Natural killer cell (primary cell): ENCODE measurements around the gene PTPRK. TPM values are rescaled to one million over a fixed set of nuclear protein-coding genes. Genes with fewer than 3 reads are reported as not detected.

ENCODE experiments used
- ATAC-seq, 3 donors: fragments of 150-1000 bp in 2 of 3; fragments of 200-7000 bp in 1 of 3; cut with Tn5 transposase; 1 replicate in 1 of 3; 2 replicates in 2 of 3; pipeline ENCODE4 v1.10.0; 2021; ENCODE audit warnings: mild to moderate bottlenecking in 2 of 3, moderate library complexity in 2 of 3
- DNase-seq, 2 donors: peaks; one replicate each; pipeline versions ENCODE4 v3.0.0 to v3.0.0-alpha.2; 2013 to 2021; ENCODE audit warnings: mixed read lengths in 1 of 2
- H3K27ac ChIP-seq: one replicate; pipeline ENCODE4 v1.5.1; 2013; ENCODE audit warnings: mild to moderate bottlenecking, low read length
- H3K27me3 ChIP-seq: one replicate; pipeline ENCODE4 v1.6.1; 2013; ENCODE audit warnings: low read length; ENCODE audit not compliant: control insufficient read depth, insufficient read depth
- H3K36me3 ChIP-seq: one replicate; pipeline ENCODE4 v1.6.1; 2013; ENCODE audit warnings: low read length; ENCODE audit not compliant: control insufficient read depth, insufficient read depth
- H3K4me1 ChIP-seq: one replicate; pipeline ENCODE4 v1.6.1; 2013; ENCODE audit warnings: low read length; ENCODE audit not compliant: control insufficient read depth, insufficient read depth
- H3K4me3 ChIP-seq: one replicate; pipeline ENCODE4 v1.5.1; 2013; ENCODE audit warnings: low read length
- H3K9me3 ChIP-seq: one replicate; pipeline ENCODE4 v1.6.1; 2013; ENCODE audit warnings: low read length; ENCODE audit not compliant: control insufficient read depth, insufficient read depth
- H3K27ac Mint-ChIP-seq, 2 donors: one replicate each; pipeline ENCODE4 v1.8.0; 2022; ENCODE audit warnings: mild to moderate bottlenecking in 2 of 2, mixed read lengths in 2 of 2, moderate library complexity in 1 of 2
- H3K27me3 Mint-ChIP-seq, 2 donors: one replicate each; pipeline ENCODE4 v1.8.0; 2022; ENCODE audit warnings: low read depth in 2 of 2, mixed read lengths in 2 of 2
- H3K36me3 Mint-ChIP-seq: one replicate; pipeline ENCODE4 v1.8.0; 2022; ENCODE audit warnings: mixed read lengths
- H3K4me1 Mint-ChIP-seq, 2 donors: one replicate each; pipeline ENCODE4 v1.8.0; 2022; ENCODE audit warnings: mixed read lengths in 2 of 2
- H3K4me3 Mint-ChIP-seq: one replicate; pipeline ENCODE4 v1.8.0; 2022; ENCODE audit warnings: mild to moderate bottlenecking, moderate library complexity, mixed read lengths
- H3K9me3 Mint-ChIP-seq, 2 donors: one replicate each; pipeline ENCODE4 v1.8.0; 2022; ENCODE audit warnings: mixed read lengths in 2 of 2
- WGBS: methylation state at CpG from one replicate; pipeline ENCODE4 v1.1.7; 2013; ENCODE audit warnings: missing lambda C conversion rate; ENCODE audit not compliant: insufficient coverage; 5-methylcytosine and 5-hydroxymethylcytosine counted together
- intact Hi-C: fragments of 100-400 bp; cut with micrococcal nuclease; formaldehyde crosslinking; loops from one replicate; pipeline ENCODE4 v1.14.2; 2022
- total RNA-seq, 4 donors: library from RNA; stranded (reverse); fragments of 120-200 nt in 1 of 4; gene quantifications; one replicate each; pipeline versions ENCODE4 v1.2.3 to v1.2.4, GENCODE V29; 2013 to 2022
- TF ChIP-seq, protein P1 (sequence below): fragments of 200-600 bp; IDR thresholded peaks from one replicate; pipeline ENCODE4 v1.8.0; 2022; ENCODE audit warnings: antibody characterized with exemption

PTPRK gene
- total RNA-seq, 3 donors from 2014 or later (not counting 1 experiment from before 2014, with no cell fraction given), result 0.14 to 1.2 (median 0.95) TPM

DNA sequence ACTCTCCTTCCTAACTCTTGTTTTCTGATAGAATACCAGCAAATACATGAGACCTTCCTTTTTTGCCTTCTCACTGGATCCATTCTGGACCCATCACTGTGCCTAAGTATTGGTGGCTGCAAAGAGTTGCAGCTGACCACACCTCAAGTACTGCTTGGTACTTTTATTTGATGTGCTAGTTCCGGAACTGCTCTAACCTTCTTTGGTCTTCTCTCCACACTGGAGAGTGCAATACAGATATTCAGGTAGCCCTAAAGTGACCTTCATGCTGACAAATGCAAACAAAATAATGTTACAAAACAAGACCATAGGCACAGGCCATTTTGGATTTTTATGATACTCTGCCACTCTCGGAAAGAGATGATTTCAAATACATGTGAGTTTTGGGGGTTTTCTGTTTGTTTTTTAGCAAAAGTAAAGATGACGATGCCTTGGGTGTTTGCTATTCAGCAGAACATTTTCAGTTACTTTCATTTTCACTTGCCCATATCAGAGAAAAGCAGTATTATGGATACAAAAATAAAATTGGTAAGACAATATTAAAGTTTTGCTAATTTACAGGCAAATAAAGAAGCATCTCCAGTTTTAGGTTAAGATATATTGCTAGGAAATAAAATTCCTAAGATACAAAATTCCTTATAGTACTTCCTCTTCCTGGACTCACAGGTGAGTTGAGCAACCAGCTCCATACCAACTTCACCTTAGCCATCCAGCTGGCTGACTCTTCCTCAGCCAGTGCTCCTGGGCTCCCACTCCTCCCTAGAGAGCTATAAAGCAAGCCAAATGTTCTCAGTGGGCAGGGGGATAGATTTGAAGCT lies 42.0 kb downstream of the PTPRK start:
- intact Hi-C loops, result no loop called here
- no peaks in the 10 kb centered on the region for H3K36me3 Mint-ChIP-seq

DNA sequence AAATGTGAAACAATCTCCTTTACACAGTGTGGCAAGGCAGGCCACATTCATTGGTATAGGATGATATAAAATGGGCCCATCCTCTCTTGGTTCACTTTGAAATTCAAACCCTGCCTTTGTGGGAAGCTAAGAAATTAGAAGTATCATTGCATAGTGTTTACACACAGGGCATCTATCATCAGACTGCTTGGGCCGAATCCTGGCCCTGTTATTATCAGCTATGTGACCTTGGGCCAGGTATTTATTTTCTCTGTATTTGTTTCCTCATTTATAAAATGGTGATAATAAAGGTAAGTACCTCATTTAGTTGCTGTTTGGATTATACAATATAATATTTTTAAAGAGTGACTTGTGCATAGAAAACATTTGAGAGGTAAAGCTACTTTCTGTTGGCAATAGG lies 45.5 kb downstream of the PTPRK start:
- Histone ChIP-seq H3K36me3 (no peaks in the 10 kb centered on the region), H3K4me3 (no peak overlapping the region), H3K27me3 (no peaks in the 10 kb centered on the region), H3K9me3 (no peaks in the 10 kb centered on the region), H3K4me1 (no peaks in the 10 kb centered on the region), H3K27ac (no peak overlapping the region)
- intact Hi-C loops, result no loop called here
- no peak for DNase-seq
- WGBS, result no CpG with 5 or more reads among the region's 1 CpG
- TF ChIP-seq, protein P1, sequence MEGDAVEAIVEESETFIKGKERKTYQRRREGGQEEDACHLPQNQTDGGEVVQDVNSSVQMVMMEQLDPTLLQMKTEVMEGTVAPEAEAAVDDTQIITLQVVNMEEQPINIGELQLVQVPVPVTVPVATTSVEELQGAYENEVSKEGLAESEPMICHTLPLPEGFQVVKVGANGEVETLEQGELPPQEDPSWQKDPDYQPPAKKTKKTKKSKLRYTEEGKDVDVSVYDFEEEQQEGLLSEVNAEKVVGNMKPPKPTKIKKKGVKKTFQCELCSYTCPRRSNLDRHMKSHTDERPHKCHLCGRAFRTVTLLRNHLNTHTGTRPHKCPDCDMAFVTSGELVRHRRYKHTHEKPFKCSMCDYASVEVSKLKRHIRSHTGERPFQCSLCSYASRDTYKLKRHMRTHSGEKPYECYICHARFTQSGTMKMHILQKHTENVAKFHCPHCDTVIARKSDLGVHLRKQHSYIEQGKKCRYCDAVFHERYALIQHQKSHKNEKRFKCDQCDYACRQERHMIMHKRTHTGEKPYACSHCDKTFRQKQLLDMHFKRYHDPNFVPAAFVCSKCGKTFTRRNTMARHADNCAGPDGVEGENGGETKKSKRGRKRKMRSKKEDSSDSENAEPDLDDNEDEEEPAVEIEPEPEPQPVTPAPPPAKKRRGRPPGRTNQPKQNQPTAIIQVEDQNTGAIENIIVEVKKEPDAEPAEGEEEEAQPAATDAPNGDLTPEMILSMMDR, result no peak
- Mint-ChIP-seq H3K36me3 (no peaks in the 10 kb centered on the region), H3K27me3 (no peaks in the 10 kb centered on the region), H3K4me1 (peaks cover 6% of the 10 kb centered on the region in 2 donors), H3K4me3 (no peak overlapping the region), H3K9me3 (no peaks in the 10 kb centered on the region), H3K27ac (no peak overlapping the region)
- ATAC-seq, result no peak

More for the DNA sequence above, 42.0 kb downstream of the PTPRK start:
- H3K27ac ChIP-seq, result no peak overlapping the region
- 63% methylated on average over 3 of the region's 3 CpGs for WGBS
- Mint-ChIP-seq H3K4me3 (peak overlapping the region; percentile 67), H3K27ac (peak overlapping the region in 1 of 2 donors; percentile 21), H3K27me3 (no peaks in the 10 kb centered on the region), H3K4me1 (peaks cover 6% of the 10 kb centered on the region in 2 donors), H3K9me3 (no peaks in the 10 kb centered on the region)
- H3K4me1 ChIP-seq, result no peaks in the 10 kb centered on the region
- DNase-seq (peak in 1 of 2 donors; percentile 24), ATAC-seq (peak in 1 of 3 donors; percentile 51)
- no peaks in the 10 kb centered on the region for H3K9me3 ChIP-seq
- TF ChIP-seq, protein P1, result no peak
- H3K36me3 ChIP-seq, result no peaks in the 10 kb centered on the region
- no peak overlapping the region for H3K4me3 ChIP-seq
- H3K27me3 ChIP-seq, result no peaks in the 10 kb centered on the region

DNA sequence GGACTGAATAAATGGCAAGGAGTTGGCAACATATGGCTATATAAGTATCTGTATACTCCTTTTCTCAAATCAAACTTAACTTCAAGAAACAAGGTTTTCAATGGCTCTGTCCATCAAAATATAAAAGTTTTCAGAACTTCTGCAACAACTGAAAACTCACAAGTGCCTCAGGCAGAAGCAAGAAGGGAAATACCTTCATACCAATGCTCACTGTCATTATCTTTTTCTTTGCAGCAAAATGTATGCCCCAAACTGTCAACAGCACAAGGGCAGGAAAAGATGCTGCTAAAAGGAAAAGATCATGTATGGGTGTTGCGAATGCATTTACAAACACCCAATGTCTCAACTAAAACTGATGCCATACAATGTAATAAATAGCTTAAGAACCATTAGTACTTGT lies 45.9 kb downstream of the PTPRK start:
- Histone ChIP-seq H3K4me1 (no peaks in the 10 kb centered on the region), H3K27me3 (no peaks in the 10 kb centered on the region), H3K36me3 (no peaks in the 10 kb centered on the region), H3K27ac (no peak overlapping the region), H3K4me3 (no peak overlapping the region), H3K9me3 (no peaks in the 10 kb centered on the region)
- intact Hi-C loops, result no loop called here
- Mint-ChIP-seq H3K36me3 (no peaks in the 10 kb centered on the region), H3K27ac (no peak overlapping the region), H3K27me3 (no peaks in the 10 kb centered on the region), H3K4me1 (peaks cover 6% of the 10 kb centered on the region in 2 donors), H3K4me3 (no peak overlapping the region), H3K9me3 (no peaks in the 10 kb centered on the region)
- ATAC-seq (no peak), DNase-seq (no peak)
- TF ChIP-seq, protein P1, result no peak
- 86% methylated on average over 1 of the region's 1 CpG for WGBS

DNA sequence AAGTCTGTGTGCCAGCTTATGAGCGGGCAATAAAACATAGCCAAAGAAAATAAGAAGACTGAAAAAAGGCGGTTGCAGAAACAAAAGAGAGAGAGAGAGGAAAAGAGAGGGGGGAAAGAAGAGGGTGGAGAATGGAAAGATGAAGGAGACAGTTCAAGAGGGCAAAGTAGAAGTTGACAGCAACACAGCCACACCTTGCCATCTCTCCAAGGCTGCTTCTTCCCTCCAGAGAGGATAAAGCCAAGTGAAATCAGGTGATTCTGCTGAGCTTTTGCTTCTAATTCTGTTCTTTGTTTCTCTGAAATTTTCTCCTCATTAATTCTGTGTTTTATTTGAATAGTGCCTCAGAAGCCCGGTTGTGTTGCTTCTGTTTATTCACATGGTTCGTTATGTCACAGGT lies 48.5 kb downstream of the PTPRK start:
- DNase-seq (no peak), ATAC-seq (no peak)
- H3K27ac ChIP-seq, result no peak overlapping the region
- H3K27me3 ChIP-seq, result no peaks in the 10 kb centered on the region
- TF ChIP-seq, protein P1, result no peak
- H3K36me3 ChIP-seq, result no peaks in the 10 kb centered on the region
- Mint-ChIP-seq H3K4me1 (no peaks in the 10 kb centered on the region), H3K9me3 (no peaks in the 10 kb centered on the region), H3K36me3 (no peaks in the 10 kb centered on the region), H3K4me3 (no peak overlapping the region), H3K27ac (no peak overlapping the region), H3K27me3 (no peaks in the 10 kb centered on the region)
- WGBS, result 93% methylated on average over 4 of the region's 4 CpGs
- H3K4me3 ChIP-seq, result no peak overlapping the region
- no peaks in the 10 kb centered on the region for H3K9me3 ChIP-seq
- intact Hi-C loops, result no loop called here
- H3K4me1 ChIP-seq, result no peaks in the 10 kb centered on the region
